Activated CD8-positive, alpha-beta T cell treated with anti-CD3 and anti-CD28 coated beads for 36 hours (primary cell): ENCODE results near the gene DEFB114. TPM values are rescaled to one million over a fixed set of nuclear protein-coding genes. Genes with fewer than 3 reads are reported as not detected.

Source experiments
- ATAC-seq: fragments of 200-7000 bp; cut with Tn5 transposase; one replicate; pipeline ENCODE4 v1.10.0; 2021; ENCODE audit warnings: mild to moderate bottlenecking, moderate library complexity
- CTCF ChIA-PET: fragments of 350-600 bp; sonication (Branson Sonifier 250); formaldehyde crosslinking; loops from one replicate; lab custom pipeline; 2021; ENCODE audit warnings: antibody characterized with exemption; lab: Charles Lee
- POLR2A ChIA-PET: fragments of 350-600 bp; sonication (Branson Sonifier 250); formaldehyde crosslinking; loops from one replicate; lab custom pipeline; 2021; ENCODE audit warnings: antibody characterized with exemption; lab: Charles Lee
- DNase-seq: peaks from one replicate; pipeline ENCODE4 v3.0.0-alpha.2; 2020
- H3K27ac Mint-ChIP-seq: one replicate; pipeline ENCODE4 v1.8.0; 2021; ENCODE audit warnings: mild to moderate bottlenecking, mixed read lengths
- H3K27me3 Mint-ChIP-seq: one replicate; pipeline ENCODE4 v1.8.0; 2021; ENCODE audit warnings: mixed read lengths
- H3K36me3 Mint-ChIP-seq: one replicate; pipeline ENCODE4 v1.8.0; 2021; ENCODE audit warnings: low read depth, mixed read lengths
- H3K4me1 Mint-ChIP-seq: one replicate; pipeline ENCODE4 v1.8.0; 2021; ENCODE audit warnings: low read depth, mixed read lengths
- H3K4me3 Mint-ChIP-seq: one replicate; pipeline ENCODE4 v1.8.0; 2021; ENCODE audit warnings: mild to moderate bottlenecking, moderate library complexity, mixed read lengths
- H3K9me3 Mint-ChIP-seq: one replicate; pipeline ENCODE4 v1.8.0; 2021; ENCODE audit warnings: mixed read lengths
- CTCF ChIP-seq: fragments of 200-600 bp; IDR thresholded peaks from one replicate; pipeline ENCODE4 v1.8.0; 2022; ENCODE audit warnings: antibody characterized with exemption, mild to moderate bottlenecking
- intact Hi-C: fragments of 100-400 bp; cut with micrococcal nuclease; formaldehyde crosslinking; loops from one replicate; pipeline ENCODE4 v1.10.0; 2022
- total RNA-seq, 2 experiments: library from RNA; stranded (reverse); gene quantifications; one replicate each; pipeline ENCODE4 v1.2.3, GENCODE V29; 2021

Gene DEFB114
- total RNA-seq, 2 experiments from 2014 or later, result not detected

GRCh38 chr6:49987749-49988148 is 23.8 kb upstream of the DEFB114 start:
- TF ChIP-seq CTCF, result no peak
- no peak overlapping the region for H3K27ac Mint-ChIP-seq
- no peaks in the 10 kb centered on the region for H3K36me3 Mint-ChIP-seq
- no peak overlapping the region for H3K4me3 Mint-ChIP-seq
- no peaks in the 10 kb centered on the region for H3K4me1 Mint-ChIP-seq
- ATAC-seq, result no peak
- H3K27me3 Mint-ChIP-seq, result no peaks in the 10 kb centered on the region
- ChIA-PET POLR2A (no interaction called here), CTCF (no interaction called here)
- no peak for DNase-seq
- no peaks in the 10 kb centered on the region for H3K9me3 Mint-ChIP-seq
- intact Hi-C loops, result no loop called here

GRCh38 chr6:49986551-49986950 is 22.6 kb upstream of the DEFB114 start:
- intact Hi-C loops, result no loop called here
- ChIA-PET CTCF (no interaction called here), POLR2A (no interaction called here)
- Mint-ChIP-seq H3K27me3 (no peaks in the 10 kb centered on the region), H3K4me1 (no peaks in the 10 kb centered on the region), H3K9me3 (peaks cover 2% of the 10 kb centered on the region), H3K4me3 (no peak overlapping the region), H3K36me3 (no peaks in the 10 kb centered on the region), H3K27ac (no peak overlapping the region)
- no peak for TF ChIP-seq CTCF
- ATAC-seq (no peak), DNase-seq (no peak)

DNA sequence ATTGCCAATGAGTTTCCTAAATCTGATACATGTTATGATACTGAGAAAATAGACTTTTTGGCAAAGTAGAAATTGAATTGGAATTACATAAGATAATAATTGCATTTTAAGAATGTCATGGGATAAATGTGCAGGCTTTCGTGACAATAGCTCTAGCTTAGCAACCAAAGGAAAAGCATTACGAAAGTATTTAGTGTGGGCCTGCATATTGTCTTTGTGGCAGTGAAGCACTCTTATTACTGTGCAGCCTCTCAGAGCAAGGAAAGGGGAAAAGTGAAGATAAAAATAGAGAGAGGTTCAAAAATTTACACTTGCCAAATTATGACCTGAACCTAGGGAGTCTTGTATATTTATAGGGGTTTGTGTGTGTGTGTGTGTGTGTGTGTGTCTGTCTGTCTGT is 18.1 kb upstream of the DEFB114 start:
- no peak for ATAC-seq
- intact Hi-C loops, result no loop called here
- POLR2A ChIA-PET, result no interaction called here

GRCh38 chr6:49980898-49981297 is 16.9 kb upstream of the DEFB114 start:
- DNase-seq (no peak), ATAC-seq (no peak)
- Mint-ChIP-seq H3K36me3 (no peaks in the 10 kb centered on the region), H3K4me1 (no peaks in the 10 kb centered on the region), H3K27ac (no peak overlapping the region), H3K27me3 (no peaks in the 10 kb centered on the region), H3K9me3 (peaks cover 5% of the 10 kb centered on the region), H3K4me3 (no peak overlapping the region)
- ChIA-PET CTCF (no interaction called here), POLR2A (no interaction called here)
- no peak for TF ChIP-seq CTCF
- intact Hi-C loops, result no loop called here

More for the DNA sequence above, 18.1 kb upstream of the DEFB114 start:
- Mint-ChIP-seq H3K27me3 (no peaks in the 10 kb centered on the region), H3K4me1 (no peaks in the 10 kb centered on the region), H3K4me3 (no peak overlapping the region), H3K9me3 (peaks cover 2% of the 10 kb centered on the region), H3K36me3 (no peaks in the 10 kb centered on the region), H3K27ac (no peak overlapping the region)
- DNase-seq, result no peak
- TF ChIP-seq CTCF, result no peak
- CTCF ChIA-PET, result interaction anchor here (0.6 kb wide), 1 partner anchor 130 kb away, joined by 4 read pairs; no protein-coding TSS in a partner anchor

DNA sequence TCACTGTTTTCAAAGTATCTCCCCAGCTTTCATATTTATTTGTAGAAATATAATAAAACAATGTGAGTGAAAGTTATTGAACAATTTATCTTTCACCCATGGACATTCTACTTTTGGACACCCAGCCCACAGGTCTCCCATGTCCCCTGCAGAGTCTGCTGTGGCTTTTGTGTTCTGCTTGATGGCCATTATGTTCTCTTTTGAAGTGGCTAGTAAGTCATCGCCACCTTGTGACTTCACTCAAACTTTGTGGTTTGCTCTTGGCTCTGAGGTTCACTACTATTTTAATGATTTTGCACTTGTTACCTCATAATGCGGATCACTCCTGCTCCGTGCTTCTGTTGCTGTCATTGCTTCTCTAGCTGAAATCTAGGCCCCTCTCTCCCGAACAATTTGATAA is 15.6 kb upstream of the DEFB114 start:
- peaks cover 5% of the 10 kb centered on the region for H3K9me3 Mint-ChIP-seq
- intact Hi-C loops, result no loop called here
- ATAC-seq (no peak), DNase-seq (no peak)
- no peaks in the 10 kb centered on the region for H3K36me3 Mint-ChIP-seq
- ChIA-PET POLR2A (no interaction called here), CTCF (no interaction called here)
- H3K27me3 Mint-ChIP-seq, result no peaks in the 10 kb centered on the region
- no peak overlapping the region for H3K4me3 Mint-ChIP-seq
- no peaks in the 10 kb centered on the region for H3K4me1 Mint-ChIP-seq
- no peak for TF ChIP-seq CTCF
- no peak overlapping the region for H3K27ac Mint-ChIP-seq
